ENCODE data around the gene TAF1B. TPM values are rescaled to one million over a fixed set of nuclear protein-coding genes. Genes with fewer than 3 reads are reported as not detected.

TAF1B gene
- total RNA-seq, 1 donor from 2014 or later: 22.9 TPM

DNA sequence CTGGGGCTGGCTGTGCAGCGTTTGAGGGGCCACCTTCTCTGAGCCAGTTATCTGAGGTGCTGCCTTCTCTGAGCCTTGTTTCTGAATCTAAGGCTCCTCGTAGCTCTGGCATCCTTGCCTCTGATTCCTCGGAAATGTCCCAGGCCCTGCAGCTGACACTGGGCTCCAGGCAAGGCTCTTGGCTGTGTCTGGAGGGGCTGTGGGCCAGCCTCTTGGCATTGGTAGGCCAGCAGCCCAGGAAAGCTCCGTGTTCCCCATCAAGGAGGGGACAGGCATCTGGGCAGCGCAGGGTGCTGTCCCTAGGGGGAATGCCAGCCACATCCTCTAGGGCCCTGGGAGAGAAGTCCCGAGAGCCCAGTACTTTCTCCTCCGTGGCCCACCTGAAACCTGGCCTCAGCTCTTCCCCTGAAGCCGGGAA lies 40.7 kb upstream of the TAF1B start:
- no peak overlapping the region for H3K27ac ChIP-seq
- intact Hi-C loops (cut with DNase I): no loop called here
- DNase-seq (no peak), ATAC-seq (no peak)
- H3K36me3 ChIP-seq: no peaks in the 10 kb centered on the region
- no peaks in the 10 kb centered on the region for H3K9me3 ChIP-seq
- TF ChIP-seq, protein P1, sequence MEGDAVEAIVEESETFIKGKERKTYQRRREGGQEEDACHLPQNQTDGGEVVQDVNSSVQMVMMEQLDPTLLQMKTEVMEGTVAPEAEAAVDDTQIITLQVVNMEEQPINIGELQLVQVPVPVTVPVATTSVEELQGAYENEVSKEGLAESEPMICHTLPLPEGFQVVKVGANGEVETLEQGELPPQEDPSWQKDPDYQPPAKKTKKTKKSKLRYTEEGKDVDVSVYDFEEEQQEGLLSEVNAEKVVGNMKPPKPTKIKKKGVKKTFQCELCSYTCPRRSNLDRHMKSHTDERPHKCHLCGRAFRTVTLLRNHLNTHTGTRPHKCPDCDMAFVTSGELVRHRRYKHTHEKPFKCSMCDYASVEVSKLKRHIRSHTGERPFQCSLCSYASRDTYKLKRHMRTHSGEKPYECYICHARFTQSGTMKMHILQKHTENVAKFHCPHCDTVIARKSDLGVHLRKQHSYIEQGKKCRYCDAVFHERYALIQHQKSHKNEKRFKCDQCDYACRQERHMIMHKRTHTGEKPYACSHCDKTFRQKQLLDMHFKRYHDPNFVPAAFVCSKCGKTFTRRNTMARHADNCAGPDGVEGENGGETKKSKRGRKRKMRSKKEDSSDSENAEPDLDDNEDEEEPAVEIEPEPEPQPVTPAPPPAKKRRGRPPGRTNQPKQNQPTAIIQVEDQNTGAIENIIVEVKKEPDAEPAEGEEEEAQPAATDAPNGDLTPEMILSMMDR (IDR thresholded peaks at IDR 0.05): no peak
- peaks cover 42% of the 10 kb centered on the region for H3K4me1 ChIP-seq
- no peaks in the 10 kb centered on the region for H3K27me3 ChIP-seq (ENCODE audit: low read depth)
- no peak overlapping the region for H3K4me3 ChIP-seq

DNA sequence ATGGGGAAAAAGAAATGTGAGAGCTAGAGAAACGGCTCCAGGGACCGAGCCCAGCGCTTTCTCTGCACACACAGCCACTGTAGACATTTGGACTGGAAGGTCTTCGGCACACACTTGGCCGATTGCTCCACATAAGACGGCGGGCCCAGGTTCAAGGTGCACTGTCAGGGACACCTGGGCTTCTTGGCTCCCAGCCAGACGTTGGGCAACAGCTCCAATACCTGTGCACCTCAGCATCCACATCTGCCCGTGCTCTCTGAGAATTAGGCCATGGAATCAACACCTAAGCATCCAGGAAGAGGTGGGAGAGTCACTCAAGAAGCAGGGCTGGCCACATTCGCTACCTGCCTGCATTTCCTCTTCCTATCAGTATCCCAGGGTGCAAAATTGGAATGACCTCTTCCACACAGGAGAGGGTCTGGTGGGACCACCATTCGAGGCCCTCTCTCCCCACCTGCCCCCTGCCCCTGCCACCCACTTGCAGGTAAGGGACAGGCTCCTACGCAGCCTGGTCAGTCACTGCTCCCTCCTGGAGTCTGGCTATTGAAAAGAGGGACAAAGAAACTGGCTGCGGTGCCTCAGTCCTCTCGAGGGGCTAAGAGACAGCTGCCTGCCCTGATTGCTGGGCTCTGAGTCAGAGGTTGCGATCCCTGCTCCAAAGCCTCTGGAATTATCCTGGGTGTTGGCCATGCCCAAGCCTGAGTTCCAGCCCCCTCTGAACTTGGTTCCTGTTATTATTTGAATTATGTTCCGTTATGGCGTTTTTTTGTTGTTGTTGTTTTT lies 40.1 kb upstream of the TAF1B start:
- no peak for DNase-seq
- no peaks in the 10 kb centered on the region for H3K36me3 ChIP-seq
- H3K27ac ChIP-seq: no peak overlapping the region
- H3K4me1 ChIP-seq: peaks cover 42% of the 10 kb centered on the region
- H3K9me3 ChIP-seq: no peaks in the 10 kb centered on the region
- no peaks in the 10 kb centered on the region for H3K27me3 ChIP-seq (ENCODE audit: low read depth)
- no peak overlapping the region for H3K4me3 ChIP-seq
- no peak for ATAC-seq
- TF ChIP-seq, protein P1 (IDR thresholded peaks at IDR 0.05): no peak
- intact Hi-C loops (cut with DNase I): no loop called here

DNA sequence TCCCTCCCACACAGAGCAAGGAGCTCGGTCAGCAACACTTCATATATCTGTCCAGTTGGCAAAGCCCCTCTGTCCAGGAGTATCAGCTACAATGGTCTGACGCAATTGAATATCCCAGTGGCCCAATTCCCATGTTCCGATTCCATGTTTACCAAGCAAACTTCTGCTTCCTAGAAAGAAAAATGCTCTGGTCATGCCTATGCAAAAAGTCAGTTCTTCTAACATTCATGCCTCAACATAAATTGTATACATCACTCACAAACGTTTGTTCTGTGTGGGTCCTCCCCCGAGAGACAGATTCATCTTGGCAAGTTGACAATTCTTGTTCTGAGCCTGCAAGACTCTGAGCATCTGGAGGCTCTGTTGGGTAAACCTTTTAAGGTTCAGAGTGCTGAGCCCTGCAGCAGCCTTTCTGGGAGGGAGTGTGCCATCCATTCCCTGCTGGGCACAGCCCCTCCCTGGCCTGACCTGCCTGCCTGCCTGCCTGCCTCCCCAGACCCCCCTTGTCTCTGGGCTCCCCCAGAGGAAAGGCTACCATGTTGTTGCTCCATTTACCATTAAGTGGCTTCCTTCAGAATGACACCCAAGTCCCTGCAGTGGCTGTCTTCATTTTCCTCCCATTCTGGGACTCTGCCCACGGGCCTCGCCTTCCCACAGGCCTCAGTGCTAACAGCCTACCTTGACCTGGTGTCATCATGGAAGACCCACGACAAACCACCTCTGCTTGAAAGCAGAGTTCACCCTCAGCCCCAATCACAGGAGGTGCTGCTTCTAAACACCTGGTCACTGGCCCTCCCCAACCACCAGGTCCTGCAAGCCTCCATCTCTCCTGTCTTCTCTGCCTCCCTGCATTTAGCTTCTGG lies 37.6 kb upstream of the TAF1B start:
- Histone ChIP-seq H3K4me3 (no peak overlapping the region), H3K9me3 (no peaks in the 10 kb centered on the region), H3K27me3 (ENCODE audit: low read depth) (no peaks in the 10 kb centered on the region), H3K36me3 (no peaks in the 10 kb centered on the region), H3K27ac (no peak overlapping the region), H3K4me1 (peaks cover 23% of the 10 kb centered on the region)
- intact Hi-C loops (cut with DNase I): no loop called here
- ATAC-seq (no peak), DNase-seq (no peak)
- TF ChIP-seq, protein P1 (IDR thresholded peaks at IDR 0.05): no peak

DNA sequence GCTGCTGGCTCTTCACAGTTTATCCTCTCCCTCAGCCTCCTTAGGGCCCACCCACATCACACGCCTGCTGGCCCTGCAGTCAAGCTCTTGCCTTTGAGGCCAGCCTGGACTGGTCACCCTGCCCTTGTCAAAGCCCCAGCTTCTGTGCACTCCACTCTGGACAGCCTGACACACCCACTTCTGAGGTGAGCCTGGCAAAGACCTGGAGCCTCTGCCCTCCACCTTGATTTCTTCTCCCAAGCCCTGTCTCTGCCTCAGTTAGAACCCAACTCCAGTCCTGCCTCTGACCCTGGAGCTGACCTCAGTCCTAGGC lies 37.0 kb upstream of the TAF1B start:
- intact Hi-C loops (cut with DNase I): no loop called here
- no peaks in the 10 kb centered on the region for H3K9me3 ChIP-seq
- H3K4me3 ChIP-seq: no peak overlapping the region
- H3K4me1 ChIP-seq: peaks cover 17% of the 10 kb centered on the region
- no peaks in the 10 kb centered on the region for H3K27me3 ChIP-seq (ENCODE audit: low read depth)
- no peaks in the 10 kb centered on the region for H3K36me3 ChIP-seq
- ATAC-seq: no peak
- H3K27ac ChIP-seq: no peak overlapping the region
- TF ChIP-seq, protein P1 (IDR thresholded peaks at IDR 0.05): no peak
- no peak for DNase-seq

DNA sequence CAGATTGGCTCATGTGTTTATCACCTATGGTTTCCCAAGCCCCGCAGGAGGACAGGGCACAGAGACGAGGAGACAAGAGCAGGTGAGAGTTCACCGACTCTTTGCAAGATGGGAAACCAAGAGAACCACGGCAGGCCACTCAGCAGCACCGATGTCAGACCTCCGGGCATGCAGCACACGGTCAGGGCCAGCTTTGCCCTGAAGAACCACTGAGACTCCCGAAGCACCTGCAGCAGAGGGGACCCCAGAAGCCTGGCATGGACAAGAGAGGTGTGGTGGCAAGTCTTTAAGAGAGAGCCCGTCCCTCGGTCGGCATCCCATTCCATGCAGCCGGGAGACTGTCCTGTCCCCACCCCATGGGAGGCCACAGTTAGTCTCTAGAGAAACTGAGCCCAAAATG lies 36.6 kb upstream of the TAF1B start:
- intact Hi-C loops (cut with DNase I): no loop called here
- ATAC-seq (no peak), DNase-seq (no peak)
- Histone ChIP-seq H3K27me3 (ENCODE audit: low read depth) (no peaks in the 10 kb centered on the region), H3K36me3 (no peaks in the 10 kb centered on the region), H3K9me3 (no peaks in the 10 kb centered on the region), H3K27ac (no peak overlapping the region), H3K4me3 (no peak overlapping the region), H3K4me1 (peaks cover 13% of the 10 kb centered on the region)
- TF ChIP-seq, protein P1 (IDR thresholded peaks at IDR 0.05): no peak
